B cell (primary cell): ENCODE measurements around the gene PAMR1. TPM values are rescaled to one million over a fixed set of nuclear protein-coding genes. Genes with fewer than 3 reads are reported as not detected.

Experiments used
- ATAC-seq: fragments of 200-7000 bp; cut with Tn5 transposase; one replicate; pipeline ENCODE4 v1.10.0; 2021; ENCODE audit warnings: low read depth, mild to moderate bottlenecking, moderate number of reproducible peaks, moderate library complexity
- CTCF ChIA-PET: fragments of 350-600 bp; sonication (Branson Sonifier 250); formaldehyde crosslinking; loops from one replicate; lab custom pipeline; 2021; ENCODE audit warnings: antibody characterized with exemption, inconsistent platforms; lab: Charles Lee
- POLR2A ChIA-PET: fragments of 350-600 bp; sonication (Branson Sonifier 250); formaldehyde crosslinking; loops from one replicate; lab custom pipeline; 2021; ENCODE audit warnings: antibody characterized with exemption; lab: Charles Lee
- DNase-seq: peaks from one replicate; pipeline ENCODE4 v3.0.0; 2013
- H2AFZ ChIP-seq: 2 replicates; pipeline ENCODE4 v1.6.1; 2012; ENCODE audit warnings: mild to moderate bottlenecking, low read depth, low read length; ENCODE audit not compliant: insufficient read depth, poor library complexity, severe bottlenecking
- H3K27ac ChIP-seq, 2 donors: 1 replicate in 1 of 2; 2 replicates in 1 of 2; pipeline ENCODE4 v1.5.1; 2012 to 2013; ENCODE audit warnings: low read length in 2 of 2, mild to moderate bottlenecking in 2 of 2, moderate library complexity in 1 of 2
- H3K27me3 ChIP-seq, 4 experiments: fragments of 200-600 bp in 1 of 4; sonication (generic) in 1 of 4; replicated peaks in 1 of 4; 1 replicate in 2 of 4; 2 replicates in 2 of 4; pipeline versions ENCODE4 v1.6.1 to v1.7.0; 2013 to 2016; ENCODE audit warnings: low read length in 3 of 4, mild to moderate bottlenecking in 2 of 4, mixed read lengths in 1 of 4, moderate library complexity in 1 of 4; ENCODE audit not compliant: insufficient read depth in 4 of 4, control insufficient read depth in 3 of 4; ENCODE audit errors: control extremely low read depth in 1 of 4
- H3K36me3 ChIP-seq, 2 experiments: replicated peaks in 1 of 2; 1 replicate in 1 of 2; 2 replicates in 1 of 2; pipeline versions ENCODE4 v1.6.1 to v1.7.1; 2013; ENCODE audit warnings: low read length in 1 of 2; ENCODE audit not compliant: insufficient read depth in 2 of 2, control insufficient read depth in 1 of 2; ENCODE audit errors: control extremely low read depth in 1 of 2, extremely low read depth in 1 of 2
- H3K4me1 ChIP-seq, 2 donors: fragments of 200-600 bp in 1 of 2; sonication (generic) in 1 of 2; 1 replicate in 1 of 2; 2 replicates in 1 of 2; pipeline versions ENCODE4 v1.5.1 to v1.6.1; 2013 to 2017; ENCODE audit warnings: low read length in 2 of 2; ENCODE audit not compliant: control insufficient read depth in 2 of 2, insufficient read depth in 2 of 2
- H3K4me2 ChIP-seq: replicated peaks from 2 replicates; pipeline ENCODE3; 2012; ENCODE audit warnings: mild to moderate bottlenecking, low read depth, low read length; ENCODE audit not compliant: poor library complexity, severe bottlenecking
- H3K4me3 ChIP-seq, 5 experiments: fragments of 200-600 bp in 1 of 5; sonication (generic) in 1 of 5; 1 replicate in 3 of 5; 2 replicates in 2 of 5; pipeline versions ENCODE4 v1.5.1 to v1.7.0; 2011 to 2016; ENCODE audit warnings: low read length in 4 of 5, mild to moderate bottlenecking in 4 of 5, low read depth in 2 of 5, control low read depth in 1 of 5, moderate library complexity in 1 of 5; ENCODE audit not compliant: insufficient read depth in 1 of 5; ENCODE audit errors: control extremely low read depth in 1 of 5, extremely low read depth in 1 of 5
- H3K79me2 ChIP-seq: fragments of 200-600 bp; sonication (generic); one replicate; pipeline ENCODE4 v1.6.0; 2016; ENCODE audit warnings: low read length; ENCODE audit not compliant: control insufficient read depth, insufficient read depth
- H3K9ac ChIP-seq: fragments of 200-600 bp; sonication (generic); 2 replicates; pipeline ENCODE4 v1.6.1; 2017; ENCODE audit warnings: mild to moderate bottlenecking, low read length, moderate library complexity
- H3K9me3 ChIP-seq, 3 donors: one replicate each; pipeline versions ENCODE4 v1.6.1 to v1.7.1; 2013; ENCODE audit warnings: low read length in 2 of 3; ENCODE audit not compliant: control insufficient read depth in 2 of 3, insufficient read depth in 1 of 3; ENCODE audit errors: control extremely low read depth in 1 of 3
- H4K20me1 ChIP-seq: 2 replicates; pipeline ENCODE4 v1.6.0; 2012; ENCODE audit warnings: mild to moderate bottlenecking, low read length; ENCODE audit not compliant: insufficient read depth, control insufficient read depth, poor library complexity, severe bottlenecking
- H3K27ac Mint-ChIP-seq: one replicate; pipeline ENCODE4 v1.8.0; 2021; ENCODE audit warnings: mixed read lengths
- H3K27me3 Mint-ChIP-seq: one replicate; pipeline ENCODE4 v1.8.0; 2021; ENCODE audit warnings: mixed read lengths
- H3K4me1 Mint-ChIP-seq: one replicate; pipeline ENCODE4 v1.8.0; 2021; ENCODE audit warnings: mixed read lengths
- H3K4me3 Mint-ChIP-seq: one replicate; pipeline ENCODE4 v1.8.0; 2021; ENCODE audit warnings: mixed read lengths
- H3K9me3 Mint-ChIP-seq: one replicate; pipeline ENCODE4 v1.8.0; 2022; ENCODE audit warnings: mixed read lengths; ENCODE audit not compliant: insufficient read depth
- EZH2 ChIP-seq: IDR thresholded peaks from 2 replicates; pipeline ENCODE4 v1.6.1; 2012; ENCODE audit warnings: borderline replicate concordance, low read depth, mild to moderate bottlenecking, moderate library complexity, low read length; ENCODE audit not compliant: insufficient read depth, poor library complexity, severe bottlenecking
- WGBS: methylation state at CpG from one replicate; pipeline ENCODE4 v1.1.5; 2013; ENCODE audit warnings: missing lambda C conversion rate; ENCODE audit not compliant: insufficient coverage; 5-methylcytosine and 5-hydroxymethylcytosine counted together
- intact Hi-C: fragments of 100-400 bp; cut with micrococcal nuclease; formaldehyde crosslinking; loops from one replicate; pipeline ENCODE4 v1.10.0; 2022
- polyA plus RNA-seq: library from polyadenylated mRNA; depleted of rRNA; stranded (reverse); fragments of >200 nt; gene quantifications from 2 replicates; pipeline ENCODE4 v1.2.3, GENCODE V29; 2012
- total RNA-seq, 2 donors: library from RNA; stranded (reverse); fragments of 120-200 nt in 1 of 2; gene quantifications; 1 replicate in 1 of 2; 2 replicates in 1 of 2; pipeline versions ENCODE4 v1.2.3 to v1.2.4, GENCODE V29; 2013 to 2022
- TF ChIP-seq, protein P1 (sequence below): fragments of 200-600 bp; IDR thresholded peaks from one replicate; pipeline ENCODE4 v1.8.0; 2022; ENCODE audit warnings: antibody characterized with exemption, mild to moderate bottlenecking

PAMR1 gene
- total and polyA plus RNA-seq, 2 donors (not counting 1 experiment from before 2014, with no cell fraction given): not detected

DNA sequence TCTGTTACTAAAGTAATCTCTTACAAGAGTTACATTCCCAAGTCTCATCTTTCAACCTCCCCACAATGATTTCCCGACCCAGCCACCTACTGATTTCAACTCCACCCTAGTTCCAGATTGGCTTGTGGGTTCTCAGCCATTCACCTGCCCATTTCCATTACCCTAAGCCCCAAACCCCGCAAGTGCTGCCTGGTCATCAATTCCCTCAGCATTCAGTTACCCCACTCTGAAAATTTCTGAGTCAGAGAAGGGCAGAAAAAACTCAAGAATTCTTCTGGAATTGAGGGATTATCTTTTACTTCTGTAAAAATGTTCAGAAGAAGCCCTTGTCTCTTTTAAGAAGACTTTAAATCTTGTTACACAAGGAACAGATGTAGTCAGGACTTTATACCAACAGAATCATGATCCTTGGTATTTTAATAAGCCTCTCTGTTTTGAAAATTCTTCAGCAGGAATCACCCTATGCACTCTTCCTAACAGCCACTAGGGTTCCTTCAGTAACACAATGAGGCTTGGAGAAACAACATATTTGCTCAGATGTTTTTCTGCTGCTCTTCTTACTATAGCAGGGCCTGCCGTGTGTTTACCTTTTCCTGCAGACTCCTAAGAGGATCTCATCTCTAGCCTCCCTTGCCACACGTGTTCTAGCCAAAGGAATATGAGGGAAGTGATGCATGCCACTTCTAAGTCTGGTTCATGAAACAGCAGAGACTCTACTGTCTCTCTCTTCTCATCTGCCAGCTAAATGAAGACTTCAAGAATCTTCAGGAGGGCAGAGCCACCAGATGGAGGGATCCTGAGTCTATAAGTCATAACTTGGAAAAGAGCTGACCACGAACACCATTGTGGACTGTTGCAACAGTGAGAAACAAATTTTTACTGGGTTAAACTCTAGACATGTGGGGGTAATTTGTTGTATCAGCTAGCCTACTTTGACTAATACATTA, 29.3 kb upstream of the PAMR1 start:
- TF ChIP-seq EZH2: no peak
- TF ChIP-seq, protein P1, sequence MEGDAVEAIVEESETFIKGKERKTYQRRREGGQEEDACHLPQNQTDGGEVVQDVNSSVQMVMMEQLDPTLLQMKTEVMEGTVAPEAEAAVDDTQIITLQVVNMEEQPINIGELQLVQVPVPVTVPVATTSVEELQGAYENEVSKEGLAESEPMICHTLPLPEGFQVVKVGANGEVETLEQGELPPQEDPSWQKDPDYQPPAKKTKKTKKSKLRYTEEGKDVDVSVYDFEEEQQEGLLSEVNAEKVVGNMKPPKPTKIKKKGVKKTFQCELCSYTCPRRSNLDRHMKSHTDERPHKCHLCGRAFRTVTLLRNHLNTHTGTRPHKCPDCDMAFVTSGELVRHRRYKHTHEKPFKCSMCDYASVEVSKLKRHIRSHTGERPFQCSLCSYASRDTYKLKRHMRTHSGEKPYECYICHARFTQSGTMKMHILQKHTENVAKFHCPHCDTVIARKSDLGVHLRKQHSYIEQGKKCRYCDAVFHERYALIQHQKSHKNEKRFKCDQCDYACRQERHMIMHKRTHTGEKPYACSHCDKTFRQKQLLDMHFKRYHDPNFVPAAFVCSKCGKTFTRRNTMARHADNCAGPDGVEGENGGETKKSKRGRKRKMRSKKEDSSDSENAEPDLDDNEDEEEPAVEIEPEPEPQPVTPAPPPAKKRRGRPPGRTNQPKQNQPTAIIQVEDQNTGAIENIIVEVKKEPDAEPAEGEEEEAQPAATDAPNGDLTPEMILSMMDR: no peak
- intact Hi-C loops: no loop called here

GRCh38 chr11:35553831-35554230, 28.4 kb upstream of the PAMR1 start:
- no peaks in the 10 kb centered on the region for H3K4me1 Mint-ChIP-seq
- TF ChIP-seq, protein P1: no peak
- no peak for TF ChIP-seq EZH2
- Histone ChIP-seq H3K4me1 (no peaks in the 10 kb centered on the region), H3K36me3 (no peaks in the 10 kb centered on the region), H3K4me2 (no peak overlapping the region), H3K9ac (no peak overlapping the region), H3K27me3 (peaks cover 0 to 8% (median 0%) of the 10 kb centered on the region in 4 experiments), H3K9me3 (no peaks in the 10 kb centered on the region), H3K27ac (no peak overlapping the region), H4K20me1 (no peaks in the 10 kb centered on the region), H3K4me3 (no peak overlapping the region), H2AFZ (no peak overlapping the region), H3K79me2 (no peaks in the 10 kb centered on the region)
- H3K27ac Mint-ChIP-seq: no peak overlapping the region
- no peaks in the 10 kb centered on the region for H3K9me3 Mint-ChIP-seq
- CTCF ChIA-PET: no interaction called here
- DNase-seq: no peak
- WGBS: no CpG with 5 or more reads among the region's 1 CpG
- no peak overlapping the region for H3K4me3 Mint-ChIP-seq
- intact Hi-C loops: no loop called here
- no peak for ATAC-seq
- H3K27me3 Mint-ChIP-seq: peaks cover 31% of the 10 kb centered on the region
- POLR2A ChIA-PET: no interaction called here

More for the DNA sequence above, 29.3 kb upstream of the PAMR1 start:
- no peak overlapping the region for H3K4me3 Mint-ChIP-seq
- H3K4me3 ChIP-seq: no peak overlapping the region
- ATAC-seq: no peak
- no peak overlapping the region for H3K4me2 ChIP-seq
- no peaks in the 10 kb centered on the region for H3K4me1 ChIP-seq
- H4K20me1 ChIP-seq: no peaks in the 10 kb centered on the region
- H3K4me1 Mint-ChIP-seq: no peaks in the 10 kb centered on the region
- H2AFZ ChIP-seq: no peak overlapping the region
- POLR2A ChIA-PET: no interaction called here
- no peak overlapping the region for H3K9ac ChIP-seq
- peaks cover 26% of the 10 kb centered on the region for H3K27me3 Mint-ChIP-seq
- 75% methylated on average over 1 of the region's 5 CpGs for WGBS
- DNase-seq: no peak
- no peaks in the 10 kb centered on the region for H3K79me2 ChIP-seq
- H3K27ac ChIP-seq: no peak overlapping the region
- H3K9me3 ChIP-seq: no peaks in the 10 kb centered on the region
- H3K9me3 Mint-ChIP-seq: no peaks in the 10 kb centered on the region
- peaks cover 0 to 8% (median 0%) of the 10 kb centered on the region in 4 experiments for H3K27me3 ChIP-seq
- H3K36me3 ChIP-seq: no peaks in the 10 kb centered on the region
- no peak overlapping the region for H3K27ac Mint-ChIP-seq
- CTCF ChIA-PET: no interaction called here
